Loucy (cell line): ENCODE results near the gene FAM180B.

Experiments
- EZH2phosphoT487 ChIP-seq: fragments of 200-600 bp; IDR thresholded peaks from 2 replicates; pipeline ENCODE4 v1.6.1; 2018; ENCODE audit warnings: antibody characterized with exemption, mild to moderate bottlenecking, moderate library complexity, borderline replicate concordance
- TF ChIP-seq, protein P1 (sequence below): fragments of 200-600 bp; sonication (generic); conservative IDR thresholded peaks from 2 replicates; pipeline ENCODE4 v1.5.1; 2014; ENCODE audit warnings: mild to moderate bottlenecking, antibody characterized with exemption, low read length

DNA sequence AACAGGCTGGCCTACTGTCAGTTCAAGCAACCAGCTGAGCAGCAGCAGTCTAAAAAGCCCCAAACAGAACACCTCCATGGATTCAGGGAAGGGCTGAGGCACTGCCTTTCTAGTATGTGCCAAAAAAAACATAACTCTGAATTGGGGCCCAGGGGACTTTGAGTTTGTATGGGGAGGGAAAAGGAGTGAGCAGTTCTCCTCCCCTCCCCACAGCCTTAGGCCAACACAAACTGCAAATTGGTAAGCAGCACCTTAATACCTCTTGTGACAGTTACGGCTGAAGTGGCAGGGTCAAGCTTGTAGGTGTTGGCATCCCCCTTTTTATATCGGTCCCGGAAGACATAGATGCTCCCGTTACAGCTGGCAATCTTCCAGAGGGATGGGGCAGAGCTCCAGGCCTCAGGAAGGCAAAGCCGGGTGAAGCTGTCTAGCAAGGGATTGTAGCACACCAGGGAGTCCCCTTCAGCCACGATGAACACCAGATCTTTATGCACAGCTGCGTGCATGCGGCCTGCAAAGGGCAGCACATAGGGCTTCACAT, 13.7 kb upstream of the FAM180B start:
- TF ChIP-seq, protein P1, sequence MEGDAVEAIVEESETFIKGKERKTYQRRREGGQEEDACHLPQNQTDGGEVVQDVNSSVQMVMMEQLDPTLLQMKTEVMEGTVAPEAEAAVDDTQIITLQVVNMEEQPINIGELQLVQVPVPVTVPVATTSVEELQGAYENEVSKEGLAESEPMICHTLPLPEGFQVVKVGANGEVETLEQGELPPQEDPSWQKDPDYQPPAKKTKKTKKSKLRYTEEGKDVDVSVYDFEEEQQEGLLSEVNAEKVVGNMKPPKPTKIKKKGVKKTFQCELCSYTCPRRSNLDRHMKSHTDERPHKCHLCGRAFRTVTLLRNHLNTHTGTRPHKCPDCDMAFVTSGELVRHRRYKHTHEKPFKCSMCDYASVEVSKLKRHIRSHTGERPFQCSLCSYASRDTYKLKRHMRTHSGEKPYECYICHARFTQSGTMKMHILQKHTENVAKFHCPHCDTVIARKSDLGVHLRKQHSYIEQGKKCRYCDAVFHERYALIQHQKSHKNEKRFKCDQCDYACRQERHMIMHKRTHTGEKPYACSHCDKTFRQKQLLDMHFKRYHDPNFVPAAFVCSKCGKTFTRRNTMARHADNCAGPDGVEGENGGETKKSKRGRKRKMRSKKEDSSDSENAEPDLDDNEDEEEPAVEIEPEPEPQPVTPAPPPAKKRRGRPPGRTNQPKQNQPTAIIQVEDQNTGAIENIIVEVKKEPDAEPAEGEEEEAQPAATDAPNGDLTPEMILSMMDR = no peak
- TF ChIP-seq EZH2phosphoT487 = no peak
